H1 (cell line): ENCODE data around the gene NRP2. TPM values are rescaled to one million over a fixed set of nuclear protein-coding genes. Genes with fewer than 3 reads are reported as not detected.

Experiments used
- CTCF ChIA-PET: fragments of 300-600 bp; sonication (Branson Sonifier 250); formaldehyde crosslinking; loops from one replicate; lab custom pipeline; 2021; ENCODE audit not compliant: partially characterized antibody; lab: Charles Lee
- POLR2A ChIA-PET: fragments of 300-600 bp; sonication (Branson Sonifier 250); formaldehyde crosslinking; loops from one replicate; lab custom pipeline; 2021; ENCODE audit warnings: inconsistent platforms; ENCODE audit not compliant: partially characterized antibody; lab: Charles Lee
- DNase-seq, 2 experiments: peaks; one replicate each; pipeline versions ENCODE4 v3.0.0 to v3.0.0-alpha.2; 2010 to 2022; ENCODE audit warnings: low spot score in 2 of 2, low read depth in 1 of 2, mixed read lengths in 1 of 2
- FAIRE-seq: peaks from 2 replicates; lab custom pipeline; 2011; peaks lifted over from hg19 to GRCh38; lab: Jason Lieb, UNC
- H2AFZ ChIP-seq: 2 replicates; pipeline ENCODE4 v1.8.1; 2012; ENCODE audit warnings: low read length, inconsistent platforms
- H2AK5ac ChIP-seq: 2 replicates; pipeline ENCODE4 v1.6.1; 2013; ENCODE audit warnings: low read depth, low read length
- H2BK120ac ChIP-seq: replicated peaks from 2 replicates; pipeline ENCODE3; 2013; ENCODE audit warnings: low read depth, low read length, inconsistent platforms
- H2BK12ac ChIP-seq: 2 replicates; pipeline ENCODE4 v1.6.1; 2013; ENCODE audit warnings: low read depth, low read length
- H2BK15ac ChIP-seq: 2 replicates; pipeline ENCODE4 v1.6.1; 2013; ENCODE audit warnings: low read length
- H2BK20ac ChIP-seq: 2 replicates; pipeline ENCODE4 v1.6.1; 2013; ENCODE audit warnings: low read length
- H2BK5ac ChIP-seq: 2 replicates; pipeline ENCODE4 v1.6.1; 2013; ENCODE audit warnings: low read depth, low read length
- H3K14ac ChIP-seq: 2 replicates; pipeline ENCODE4 v1.6.1; 2013; ENCODE audit warnings: inconsistent platforms; ENCODE audit not compliant: insufficient read length
- H3K18ac ChIP-seq: 2 replicates; pipeline ENCODE4 v1.6.1; 2013; ENCODE audit warnings: low read length; ENCODE audit errors: extremely low read depth
- H3K23ac ChIP-seq: 2 replicates; pipeline ENCODE4 v1.6.1; 2013; ENCODE audit warnings: inconsistent platforms; ENCODE audit not compliant: insufficient read length
- H3K23me2 ChIP-seq: 2 replicates; pipeline ENCODE4 v1.6.1; 2013; ENCODE audit warnings: low read depth, low read length
- H3K27ac ChIP-seq: 2 replicates; pipeline ENCODE4 v1.6.1; 2011; ENCODE audit warnings: low read depth, low read length, inconsistent platforms
- H3K27me3 ChIP-seq, 4 experiments: replicated peaks in 1 of 4; 1 replicate in 1 of 4; 2 replicates in 3 of 4; pipeline versions ENCODE4 v1.6.1 to v1.8.1; 2011 to 2013; ENCODE audit warnings: low read length in 3 of 4, mild to moderate bottlenecking in 3 of 4, inconsistent platforms in 2 of 4, mixed read lengths in 2 of 4, moderate library complexity in 1 of 4; ENCODE audit not compliant: control insufficient read depth in 3 of 4, insufficient read depth in 3 of 4; ENCODE audit errors: extremely low read depth in 1 of 4
- H3K36me3 ChIP-seq, 4 experiments: 2 replicates each; pipeline versions ENCODE4 v1.6.1 to v1.8.1; 2011 to 2013; ENCODE audit warnings: mild to moderate bottlenecking in 4 of 4, low read length in 3 of 4, moderate library complexity in 2 of 4, control low read depth in 1 of 4, inconsistent platforms in 1 of 4; ENCODE audit not compliant: insufficient read depth in 4 of 4, control insufficient read depth in 2 of 4
- H3K4ac ChIP-seq: replicated peaks from 2 replicates; pipeline ENCODE3; 2013; ENCODE audit warnings: low read length, low read depth, mixed read lengths, inconsistent platforms; ENCODE audit not compliant: insufficient read length
- H3K4me1 ChIP-seq, 4 experiments: replicated peaks in 1 of 4; 1 replicate in 1 of 4; 2 replicates in 3 of 4; pipeline versions ENCODE4 v1.6.1 to v1.8.1; 2011 to 2013; ENCODE audit warnings: low read length in 3 of 4, inconsistent platforms in 2 of 4, mixed read lengths in 1 of 4; ENCODE audit not compliant: insufficient read depth in 4 of 4, control insufficient read depth in 3 of 4
- H3K4me2 ChIP-seq, 2 experiments: 2 replicates each; pipeline versions ENCODE4 v1.6.1 to v1.8.1; 2011 to 2013; ENCODE audit warnings: low read depth in 2 of 2, low read length in 2 of 2, control low read depth in 1 of 2, inconsistent platforms in 1 of 2, mild to moderate bottlenecking in 1 of 2; ENCODE audit not compliant: insufficient read depth in 1 of 2
- H3K4me3 ChIP-seq, 4 experiments: fragments of 200-600, 300-600 bp in 1 of 4; sonication (generic), shearing (Covaris generic), sonication (Bioruptor Twin) in 1 of 4; 2 replicates each; pipeline versions ENCODE4 v1.5.1 to v1.8.1; 2011 to 2016; ENCODE audit warnings: low read length in 4 of 4, low read depth in 3 of 4, control low read depth in 2 of 4, inconsistent platforms in 2 of 4, mild to moderate bottlenecking in 2 of 4, mixed read lengths in 1 of 4, moderate library complexity in 1 of 4; ENCODE audit not compliant: insufficient read depth in 2 of 4; ENCODE audit errors: extremely low read depth in 1 of 4
- H3K56ac ChIP-seq: replicated peaks from 2 replicates; pipeline ENCODE3; 2013; ENCODE audit warnings: low read depth, mild to moderate bottlenecking, mixed read lengths, low read length, inconsistent platforms; ENCODE audit not compliant: insufficient read length
- H3K79me1 ChIP-seq: 2 replicates; pipeline ENCODE4 v1.6.1; 2013; ENCODE audit warnings: low read depth, low read length, control low read depth
- H3K79me2 ChIP-seq, 2 experiments: 2 replicates each; pipeline versions ENCODE4 v1.6.1 to v1.8.1; 2012 to 2013; ENCODE audit warnings: low read length in 2 of 2, mild to moderate bottlenecking in 2 of 2, inconsistent platforms in 1 of 2; ENCODE audit not compliant: insufficient read depth in 2 of 2, control insufficient read depth in 1 of 2
- H3K9ac ChIP-seq, 4 experiments: replicated peaks in 1 of 4; 1 replicate in 1 of 4; 2 replicates in 3 of 4; pipeline versions ENCODE4 v1.6.1 to v1.8.1; 2011 to 2013; ENCODE audit warnings: low read depth in 3 of 4, low read length in 3 of 4, control low read depth in 2 of 4, mild to moderate bottlenecking in 2 of 4, moderate library complexity in 2 of 4, inconsistent platforms in 1 of 4; ENCODE audit errors: extremely low read depth in 1 of 4
- H3K9me3 ChIP-seq, 2 experiments: 2 replicates each; pipeline versions ENCODE4 v1.6.1 to v1.8.1; 2012 to 2013; ENCODE audit warnings: mild to moderate bottlenecking in 2 of 2, moderate library complexity in 2 of 2, control low read depth in 1 of 2, inconsistent platforms in 1 of 2, low read depth in 1 of 2, low read length in 1 of 2, mixed read lengths in 1 of 2; ENCODE audit not compliant: insufficient read depth in 2 of 2
- H4K20me1 ChIP-seq, 2 experiments: replicated peaks in 1 of 2; 2 replicates each; pipeline versions ENCODE3 to v1.8.1; 2011 to 2013; ENCODE audit warnings: inconsistent platforms in 2 of 2, low read length in 2 of 2, mild to moderate bottlenecking in 1 of 2; ENCODE audit not compliant: insufficient read depth in 2 of 2, control insufficient read depth in 1 of 2
- H4K5ac ChIP-seq: 2 replicates; pipeline ENCODE4 v1.6.1; 2013; ENCODE audit warnings: low read length, low read depth, mixed read lengths, inconsistent platforms; ENCODE audit not compliant: insufficient read length
- H4K8ac ChIP-seq: 2 replicates; pipeline ENCODE4 v1.8.0; 2013; ENCODE audit warnings: mild to moderate bottlenecking, moderate library complexity, low read length, inconsistent platforms; ENCODE audit not compliant: insufficient read depth; ENCODE audit errors: extremely low read depth
- H4K91ac ChIP-seq: replicated peaks from 2 replicates; pipeline ENCODE3; 2013; ENCODE audit warnings: low read length, mixed read lengths, inconsistent platforms; ENCODE audit not compliant: insufficient read length
- EP300 ChIP-seq, 2 experiments: IDR thresholded peaks; 1 replicate in 1 of 2; 2 replicates in 1 of 2; pipeline ENCODE4 v1.6.1; 2011 to 2012; ENCODE audit warnings: low read depth in 2 of 2, low read length in 2 of 2, mild to moderate bottlenecking in 2 of 2, borderline replicate concordance in 1 of 2, inconsistent platforms in 1 of 2, moderate library complexity in 1 of 2
- EZH2 ChIP-seq: fragments of 200-600 bp; sonication (generic); IDR thresholded peaks from 2 replicates; pipeline ENCODE4 v1.7.1; 2012; ENCODE audit warnings: low read depth, mild to moderate bottlenecking, moderate library complexity, low read length, inconsistent platforms; ENCODE audit not compliant: severe bottlenecking
- NRF1 ChIP-seq: IDR thresholded peaks from 2 replicates; pipeline ENCODE4 v1.6.1; 2011; ENCODE audit warnings: mild to moderate bottlenecking, low read depth, low read length, improper control_type of control experiment
- SUZ12 ChIP-seq: fragments of 200-600 bp; sonication (generic); IDR thresholded peaks from 2 replicates; pipeline ENCODE4 v1.6.1; 2012; ENCODE audit warnings: mild to moderate bottlenecking, inconsistent platforms, low read length, moderate library complexity, mixed read lengths
- TAF1 ChIP-seq: IDR thresholded peaks from 2 replicates; pipeline ENCODE4 v1.6.1; 2011; ENCODE audit warnings: mild to moderate bottlenecking, low read depth, low read length
- WGBS, 2 experiments: shearing (Covaris generic) in 1 of 2; methylation state at CpG; one replicate each; pipeline versions ENCODE4 v1.1.6 to v1.1.7; 2013 to 2015; ENCODE audit warnings: low lambda C conversion rate in 2 of 2, mixed read lengths in 2 of 2, inconsistent platforms in 1 of 2, low coverage in 1 of 2, missing lambda C conversion rate in 1 of 2; ENCODE audit not compliant: insufficient replicate concordance in 2 of 2, insufficient coverage in 1 of 2, insufficient read length in 1 of 2; ENCODE audit errors: extremely low coverage in 1 of 2, missing lambda C conversion rate in 1 of 2; 5-methylcytosine and 5-hydroxymethylcytosine counted together
- polyA plus RNA-seq, 7 experiments: library from polyadenylated mRNA; depleted of rRNA in 3 of 7; stranded (reverse) in 5 of 7; unstranded in 2 of 7; fragments of >200 nt in 5 of 7; fragments of 200-250 nt in 2 of 7; gene quantifications; 1 replicate in 5 of 7; 2 replicates in 1 of 7; 4 replicates in 1 of 7; pipeline versions ENCODE4 v1.2.1 to v1.2.3, GENCODE V29; 2011 to 2013; ENCODE audit warnings: missing spikeins in 2 of 7, mixed read lengths in 2 of 7
- total RNA-seq: library from RNA; stranded (reverse); fragmentation: NEBNext Ultra II Directional; extraction: Animal tissue kit (Norgen Biotek cat#: 25700); gene quantifications from 2 replicates; pipeline ENCODE4 v1.2.1, GENCODE V29; 2021

Gene NRP2
- total and polyA plus RNA-seq, 2 of the 8 experiments (the other 6 are each of a cell fraction or from before 2014, with no cell fraction given), result 32.0 to 37.8 TPM

DNA sequence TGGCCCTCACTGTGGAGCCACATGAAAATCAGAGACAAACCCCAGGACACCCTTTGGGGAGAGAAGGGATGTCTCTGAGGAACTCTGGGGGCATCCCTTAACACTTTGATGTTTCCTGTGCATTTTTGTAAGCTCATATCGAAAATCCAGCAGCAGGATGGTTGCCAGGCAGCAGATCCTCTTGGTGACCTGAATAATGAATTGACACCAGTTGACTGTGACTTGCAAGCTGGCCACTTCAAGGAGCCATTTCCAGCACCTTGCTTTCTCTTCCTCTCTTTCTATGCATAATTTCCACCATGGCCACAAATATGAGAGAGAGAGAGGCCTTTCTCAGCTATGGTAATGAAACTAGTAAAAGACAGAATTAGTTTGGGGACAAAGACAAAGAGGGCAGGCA lies 91.7 kb downstream of the NRP2 start:
- no peak for TF ChIP-seq TAF1
- no peak for TF ChIP-seq EP300 (IDR thresholded peaks at IDR 0.05; ENCODE audit: borderline replicate concordance in 1 of 2, low read depth in 2 of 2, low read length in 2 of 2)
- no peak for TF ChIP-seq SUZ12
- TF ChIP-seq EZH2, result no peak
- no peak for TF ChIP-seq NRF1
- ChIA-PET CTCF (interaction anchor here (0.7 to 12.2 kb wide), 26 partner anchors 11 to 893 kb away, joined by 3 to 185 read pairs (median 8); no protein-coding TSS in a partner anchor), POLR2A (interaction anchor here (0.6 to 1.1 kb wide), 4 partner anchors 9 to 92 kb away, joined by 3 read pairs; no protein-coding TSS in a partner anchor)
- H3K23ac ChIP-seq, result no peak overlapping the region
- no peak overlapping the region for H3K9ac ChIP-seq
- H3K4me2 ChIP-seq, result no peak overlapping the region
- no peak overlapping the region for H2BK12ac ChIP-seq
- no peak overlapping the region for H3K18ac ChIP-seq
- H3K4me1 ChIP-seq, result no peaks in the 10 kb centered on the region; a peak in 2 of 7 replicates
- peaks cover 0 to 2% (median 0%) of the 10 kb centered on the region in 4 experiments; a peak in 2 of 8 replicates for H3K36me3 ChIP-seq
- H4K8ac ChIP-seq, result no peak overlapping the region
- no peaks in the 10 kb centered on the region for H3K9me3 ChIP-seq
- no peak overlapping the region for H3K56ac ChIP-seq
- H2AFZ ChIP-seq, result no peak overlapping the region
- 89% methylated on average over 1 of the region's 1 CpG; no CpG with 5 or more reads in 1 of the 2 experiments for WGBS, 2 experiments
- no peak for FAIRE-seq
- no peak overlapping the region for H2BK5ac ChIP-seq
- no peak overlapping the region; the same call in 1 of the 2 replicates for H2AK5ac ChIP-seq
- H3K23me2 ChIP-seq, result peaks cover 3% of the 10 kb centered on the region; the same call in 1 of the 2 replicates
- no peaks in the 10 kb centered on the region for H3K79me1 ChIP-seq
- no peak overlapping the region for H4K5ac ChIP-seq
- no peak overlapping the region for H3K14ac ChIP-seq
- no peak overlapping the region for H3K4ac ChIP-seq
- no peaks in the 10 kb centered on the region for H3K79me2 ChIP-seq
- no peak overlapping the region for H2BK120ac ChIP-seq
- H2BK20ac ChIP-seq, result no peak overlapping the region
- H2BK15ac ChIP-seq, result no peak overlapping the region
- DNase-seq, result no peak
- no peak overlapping the region for H3K27ac ChIP-seq
- no peak overlapping the region for H4K91ac ChIP-seq
- no peaks in the 10 kb centered on the region; a peak in 1 of 7 replicates for H3K27me3 ChIP-seq
- no peak overlapping the region for H3K4me3 ChIP-seq
- H4K20me1 ChIP-seq, result no peaks in the 10 kb centered on the region
